IMR-90 (cell line): Measurements from ENCODE around the gene SIPA1L3. TPM values are rescaled to one million over a fixed set of nuclear protein-coding genes. Genes with fewer than 3 reads are reported as not detected.

ENCODE experiments used
- ATAC-seq: fragments of 200-7000 bp; cut with Tn5 transposase; 2 replicates; pipeline ENCODE4 v1.9.1; 2020; ENCODE audit warnings: low read depth, mild to moderate bottlenecking, moderate library complexity
- BruUV-seq: library from RNA; stranded (reverse); fragments of 400-500 nt; replicated peaks from 2 replicates; lab custom pipeline; 2021; lab: Mats Ljungman, UMichigan
- CTCF ChIA-PET: fragments of 300-600 bp; formaldehyde crosslinking; extraction: SDS; loops from one replicate; lab custom pipeline; 2021; ENCODE audit warnings: antibody characterized with exemption; lab: Yijun Ruan, JAX
- POLR2A ChIA-PET: fragments of 300-600 bp; sonication (Branson Sonifier 250); formaldehyde crosslinking; loops from one replicate; lab custom pipeline; 2022; ENCODE audit warnings: antibody characterized with exemption; ENCODE audit not compliant: unreplicated experiment; lab: Charles Lee
- DNase-seq: peaks from one replicate; pipeline ENCODE4 v3.0.0; 2013
- H2AFZ ChIP-seq: replicated peaks from 2 replicates; pipeline ENCODE3; 2013; ENCODE audit warnings: low read length, mild to moderate bottlenecking; ENCODE audit not compliant: poor library complexity
- H2AK5ac ChIP-seq: 2 replicates; pipeline ENCODE4 v1.6.1; 2013; ENCODE audit warnings: low read depth, low read length, inconsistent platforms
- H2AK9ac ChIP-seq: replicated peaks from 2 replicates; pipeline ENCODE3; 2013; ENCODE audit warnings: mild to moderate bottlenecking, low read depth, low read length, moderate library complexity; ENCODE audit not compliant: poor library complexity
- H2BK120ac ChIP-seq: 2 replicates; pipeline ENCODE4 v1.6.1; 2013; ENCODE audit warnings: low read depth, low read length, inconsistent platforms
- H2BK15ac ChIP-seq: 3 replicates; pipeline ENCODE4 v1.6.1; 2013; ENCODE audit warnings: low read depth, low read length, inconsistent platforms
- H2BK20ac ChIP-seq: 2 replicates; pipeline ENCODE4 v1.6.1; 2013; ENCODE audit warnings: low read depth, mild to moderate bottlenecking, inconsistent platforms, low read length, moderate library complexity
- H2BK5ac ChIP-seq: 2 replicates; pipeline ENCODE4 v1.6.1; 2013; ENCODE audit warnings: mild to moderate bottlenecking, low read depth, low read length, inconsistent platforms; ENCODE audit not compliant: poor library complexity, severe bottlenecking
- H3K14ac ChIP-seq: replicated peaks from 2 replicates; pipeline ENCODE4 v1.6.1; 2013; ENCODE audit warnings: low read depth, low read length, inconsistent platforms
- H3K18ac ChIP-seq: 2 replicates; pipeline ENCODE4 v1.6.1; 2013; ENCODE audit warnings: low read depth, low read length, control low read depth
- H3K23ac ChIP-seq: 2 replicates; pipeline ENCODE4 v1.6.1; 2013; ENCODE audit warnings: low read depth, low read length, inconsistent platforms
- H3K27ac ChIP-seq: 2 replicates; pipeline ENCODE4 v1.5.1; 2013; ENCODE audit warnings: mild to moderate bottlenecking, control low read depth, low read length; ENCODE audit not compliant: insufficient read depth
- H3K27me3 ChIP-seq: 2 replicates; pipeline ENCODE4 v1.6.1; 2013; ENCODE audit warnings: low read length; ENCODE audit not compliant: control insufficient read depth, insufficient read depth
- H3K36me3 ChIP-seq: 2 replicates; pipeline ENCODE4 v1.6.1; 2013; ENCODE audit warnings: low read length, mixed read lengths; ENCODE audit not compliant: control insufficient read depth, insufficient read depth
- H3K4ac ChIP-seq: 2 replicates; pipeline ENCODE4 v1.6.1; 2013; ENCODE audit warnings: low read depth, low read length, inconsistent platforms
- H3K4me1 ChIP-seq: 2 replicates; pipeline ENCODE4 v1.6.1; 2013; ENCODE audit warnings: low read length, mixed read lengths; ENCODE audit not compliant: control insufficient read depth, insufficient read depth
- H3K4me2 ChIP-seq: 2 replicates; pipeline ENCODE4 v1.6.1; 2013; ENCODE audit warnings: low read depth, mild to moderate bottlenecking, control low read depth, low read length, moderate library complexity
- H3K4me3 ChIP-seq: 2 replicates; pipeline ENCODE4 v1.5.1; 2013; ENCODE audit warnings: low read depth, mild to moderate bottlenecking, control low read depth, low read length, moderate library complexity; ENCODE audit not compliant: insufficient read depth
- H3K56ac ChIP-seq: 2 replicates; pipeline ENCODE4 v1.6.1; 2013; ENCODE audit warnings: low read length, inconsistent platforms; ENCODE audit not compliant: insufficient read depth; ENCODE audit errors: extremely low read depth
- H3K79me1 ChIP-seq, 2 experiments: 2 replicates each; pipeline ENCODE4 v1.6.1; 2013; ENCODE audit warnings: low read length in 2 of 2, inconsistent platforms in 1 of 2, low read depth in 1 of 2
- H3K9ac ChIP-seq: 2 replicates; pipeline ENCODE4 v1.6.1; 2013; ENCODE audit warnings: low read depth, low read length, control low read depth
- H3K9me1 ChIP-seq: 2 replicates; pipeline ENCODE4 v1.6.1; 2013; ENCODE audit warnings: low read length, inconsistent platforms; ENCODE audit not compliant: insufficient read depth
- H3K9me3 ChIP-seq: 2 replicates; pipeline ENCODE4 v1.6.1; 2013; ENCODE audit warnings: low read length; ENCODE audit not compliant: control insufficient read depth, insufficient read depth
- H4K20me1 ChIP-seq: 2 replicates; pipeline ENCODE4 v1.6.1; 2013; ENCODE audit warnings: low read length, inconsistent platforms; ENCODE audit not compliant: insufficient read depth
- H4K5ac ChIP-seq: 2 replicates; pipeline ENCODE4 v1.6.1; 2013; ENCODE audit warnings: mild to moderate bottlenecking, low read depth, low read length, control low read depth
- H4K8ac ChIP-seq, 2 experiments: 2 replicates each; pipeline ENCODE4 v1.6.1; 2013; ENCODE audit warnings: low read depth in 2 of 2, low read length in 2 of 2, control low read depth in 1 of 2, inconsistent platforms in 1 of 2
- H4K91ac ChIP-seq: 2 replicates; pipeline ENCODE4 v1.6.1; 2013; ENCODE audit warnings: low read depth, low read length, inconsistent platforms; ENCODE audit not compliant: insufficient read depth
- BHLHE40 ChIP-seq: fragments of 150-350 bp; IDR thresholded peaks from 2 replicates; pipeline ENCODE4 v1.6.1; 2016; ENCODE audit warnings: mild to moderate bottlenecking, low read depth, low read length
- CEBPB ChIP-seq: IDR thresholded peaks from 2 replicates; pipeline ENCODE4 v1.6.1; 2012; ENCODE audit warnings: low read depth, low read length, improper control_type of control experiment
- CHD1 ChIP-seq: IDR thresholded peaks from 2 replicates; pipeline ENCODE4 v1.6.1; 2012; ENCODE audit warnings: low read depth, low read length, improper control_type of control experiment
- FOS ChIP-seq: fragments of 150-350 bp; IDR thresholded peaks from 2 replicates; pipeline ENCODE4 v1.6.1; 2016; ENCODE audit warnings: low read depth, low read length
- MAFK ChIP-seq: IDR thresholded peaks from 2 replicates; pipeline ENCODE4 v1.6.1; 2012; ENCODE audit warnings: low read depth, low read length, improper control_type of control experiment
- MAZ ChIP-seq: IDR thresholded peaks from 2 replicates; pipeline ENCODE4 v1.6.1; 2012; ENCODE audit warnings: low read depth, mild to moderate bottlenecking, low read length, improper control_type of control experiment, moderate library complexity, borderline replicate concordance
- NFE2L2 ChIP-seq: fragments of 150-350 bp; IDR thresholded peaks from 2 replicates; pipeline ENCODE4 v1.6.1; 2016; ENCODE audit warnings: low read depth, mild to moderate bottlenecking, low read length
- POLR2A ChIP-seq: IDR thresholded peaks from 2 replicates; pipeline ENCODE4 v1.6.1; 2012; ENCODE audit warnings: mild to moderate bottlenecking, low read depth, low read length
- RAD21 ChIP-seq: IDR thresholded peaks from 2 replicates; pipeline ENCODE4 v1.6.1; 2012; ENCODE audit warnings: low read length, improper control_type of control experiment
- RCOR1 ChIP-seq: IDR thresholded peaks from 2 replicates; pipeline ENCODE4 v1.6.1; 2012; ENCODE audit warnings: mild to moderate bottlenecking, low read length, improper control_type of control experiment; ENCODE audit not compliant: insufficient replicate concordance
- SMC3 ChIP-seq: fragments of 150-350 bp; IDR thresholded peaks from 2 replicates; pipeline ENCODE4 v1.6.1; 2016; ENCODE audit warnings: low read depth, mild to moderate bottlenecking, antibody characterized with exemption, low read length, moderate library complexity
- WGBS, 2 experiments: methylation state at CpG; one replicate each; pipeline versions ENCODE4 v1.1.5 to v1.1.7; 2013; ENCODE audit warnings: missing lambda C conversion rate in 2 of 2; ENCODE audit not compliant: insufficient read length in 1 of 2; ENCODE audit errors: extremely low coverage in 2 of 2; 5-methylcytosine and 5-hydroxymethylcytosine counted together
- dilution Hi-C: fragments of 300-500 bp; cut with HindIII; formaldehyde crosslinking; loops from one replicate; pipeline ENCODE4 v1.14.3; 2018; ENCODE audit warnings: low sequenced_read_pairs; ENCODE audit not compliant: unreplicated experiment
- in situ Hi-C: fragments of 300-500 bp; cut with MboI; formaldehyde crosslinking; loops from 3 replicates; pipeline ENCODE4 v1.14.3; 2019; ENCODE audit warnings: low sequenced_read_pairs, inconsistent platforms, mixed read lengths
- intact Hi-C: fragments of 100-400 bp; cut with micrococcal nuclease; formaldehyde crosslinking; loops from 2 replicates; pipeline ENCODE4 v1.10.0; 2022
- polyA plus RNA-seq, 3 experiments: library from polyadenylated mRNA; depleted of rRNA; stranded (reverse); fragments of >200 nt; gene quantifications; 2 replicates each; pipeline ENCODE4 v1.2.3, GENCODE V29; 2012; ENCODE audit warnings: low replicate concordance in 1 of 3
- total RNA-seq: library from RNA; depleted of rRNA; stranded (reverse); fragments of >200 nt; gene quantifications from 2 replicates; pipeline ENCODE4 v1.2.3, GENCODE V29; 2012
- TF ChIP-seq, protein P1 (sequence below): fragments of 150-350 bp; IDR thresholded peaks from 2 replicates; pipeline ENCODE4 v1.6.1; 2016; ENCODE audit warnings: low read depth, mild to moderate bottlenecking, low read length, moderate library complexity, borderline replicate concordance
- TF ChIP-seq, protein P2 (sequence below): fragments of 150-350 bp; IDR thresholded peaks from 2 replicates; pipeline ENCODE4 v1.6.1; 2017; ENCODE audit warnings: mild to moderate bottlenecking, antibody characterized with exemption, low read length, low read depth

SIPA1L3 gene
- total and polyA plus RNA-seq, 2 of the 4 experiments (the other 2 are of a cell fraction) = 4.1 to 9.4 TPM

DNA sequence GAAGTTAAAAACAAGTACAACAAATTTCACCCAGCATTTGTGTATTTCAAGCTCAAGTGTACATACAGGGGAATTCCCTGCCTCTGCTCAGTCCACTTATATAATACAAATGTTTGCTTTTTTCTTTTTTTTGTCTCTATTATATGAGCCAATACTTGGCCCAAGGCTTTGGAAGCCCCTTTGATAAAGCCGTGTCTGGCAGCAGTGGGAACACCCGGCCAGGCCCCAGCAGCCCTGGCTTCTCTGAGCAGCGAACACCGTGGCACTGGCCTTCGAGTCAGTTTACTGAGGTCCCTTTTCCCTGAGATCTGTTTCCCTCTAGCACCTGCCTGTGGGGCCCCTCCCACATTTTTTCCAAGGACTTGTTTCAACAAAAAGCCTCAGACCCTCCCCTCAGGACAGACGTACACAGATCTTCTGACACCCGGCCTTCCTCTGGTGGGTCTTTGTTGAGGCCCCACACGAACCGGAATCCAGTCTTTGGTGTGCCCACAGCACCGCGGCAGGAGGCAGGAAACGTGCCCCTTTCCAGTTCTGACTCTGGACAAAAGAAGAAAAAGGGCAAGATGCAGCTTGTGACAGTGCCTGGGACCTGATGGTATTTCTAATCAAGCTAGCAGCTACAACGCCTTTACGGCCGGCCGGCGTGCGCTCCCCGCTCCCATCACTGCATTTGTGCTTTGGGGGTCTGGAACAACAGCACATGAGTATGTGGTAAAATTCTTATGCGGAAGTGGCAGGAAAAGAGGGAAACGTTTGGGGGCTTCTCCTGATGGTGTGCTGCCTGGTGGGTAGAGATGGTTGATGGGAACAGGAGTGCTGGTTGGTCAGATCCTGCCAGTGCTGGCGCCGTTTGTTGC, 13.8 kb downstream of the SIPA1L3 start:
- POLR2A ChIA-PET = no interaction called here
- H3K36me3 ChIP-seq = peaks cover 8% of the 10 kb centered on the region
- H3K9me1 ChIP-seq = peaks cover 12% of the 10 kb centered on the region
- H3K18ac ChIP-seq = no peak overlapping the region
- H2AK5ac ChIP-seq = no peak overlapping the region
- H3K14ac ChIP-seq = no peak overlapping the region
- BruUV-seq = no TSS peak
- no peaks in the 10 kb centered on the region for H3K4me1 ChIP-seq
- H4K91ac ChIP-seq = no peak overlapping the region
- no peaks in the 10 kb centered on the region for H3K9me3 ChIP-seq
- no peak overlapping the region for H2AFZ ChIP-seq
- no peak overlapping the region for H2BK5ac ChIP-seq
- in situ Hi-C loops = no loop called here
- DNase-seq = no peak
- no peak overlapping the region for H3K4me3 ChIP-seq
- no peak overlapping the region for H3K4me2 ChIP-seq
- intact Hi-C loops = no loop called here
- H3K23ac ChIP-seq = no peak overlapping the region
- no peak overlapping the region for H2AK9ac ChIP-seq
- dilution Hi-C loops = no loop called here
- H3K79me1 ChIP-seq = peaks cover 25 to 75% of the 10 kb centered on the region in 2 experiments
- no peak overlapping the region for H4K5ac ChIP-seq
- whole genome bisulfite sequencing, 2 experiments = 77% methylated on average over 9 of the region's 23 CpGs; no CpG with 5 or more reads in 1 of the 2 experiments
- no peak for TF ChIP-seq CEBPB
- no peak for TF ChIP-seq SMC3
- no peak for TF ChIP-seq MAFK
- no peak for TF ChIP-seq FOS
- no peak for TF ChIP-seq CHD1
- no peak for TF ChIP-seq MAZ
- TF ChIP-seq RCOR1 = no peak
- TF ChIP-seq, protein P1, sequence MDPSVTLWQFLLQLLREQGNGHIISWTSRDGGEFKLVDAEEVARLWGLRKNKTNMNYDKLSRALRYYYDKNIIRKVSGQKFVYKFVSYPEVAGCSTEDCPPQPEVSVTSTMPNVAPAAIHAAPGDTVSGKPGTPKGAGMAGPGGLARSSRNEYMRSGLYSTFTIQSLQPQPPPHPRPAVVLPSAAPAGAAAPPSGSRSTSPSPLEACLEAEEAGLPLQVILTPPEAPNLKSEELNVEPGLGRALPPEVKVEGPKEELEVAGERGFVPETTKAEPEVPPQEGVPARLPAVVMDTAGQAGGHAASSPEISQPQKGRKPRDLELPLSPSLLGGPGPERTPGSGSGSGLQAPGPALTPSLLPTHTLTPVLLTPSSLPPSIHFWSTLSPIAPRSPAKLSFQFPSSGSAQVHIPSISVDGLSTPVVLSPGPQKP = no peak
- no peak for TF ChIP-seq BHLHE40
- no peak for TF ChIP-seq RAD21
- no peak for TF ChIP-seq POLR2A
- TF ChIP-seq NFE2L2 = no peak
- TF ChIP-seq, protein P2, sequence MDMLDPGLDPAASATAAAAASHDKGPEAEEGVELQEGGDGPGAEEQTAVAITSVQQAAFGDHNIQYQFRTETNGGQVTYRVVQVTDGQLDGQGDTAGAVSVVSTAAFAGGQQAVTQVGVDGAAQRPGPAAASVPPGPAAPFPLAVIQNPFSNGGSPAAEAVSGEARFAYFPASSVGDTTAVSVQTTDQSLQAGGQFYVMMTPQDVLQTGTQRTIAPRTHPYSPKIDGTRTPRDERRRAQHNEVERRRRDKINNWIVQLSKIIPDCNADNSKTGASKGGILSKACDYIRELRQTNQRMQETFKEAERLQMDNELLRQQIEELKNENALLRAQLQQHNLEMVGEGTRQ = no peak
- H3K56ac ChIP-seq = no peak overlapping the region
- H2BK20ac ChIP-seq = no peak overlapping the region
- H4K8ac ChIP-seq = no peak overlapping the region
- no peak for ATAC-seq
- H3K27me3 ChIP-seq = no peaks in the 10 kb centered on the region
- H4K20me1 ChIP-seq = peaks cover 37% of the 10 kb centered on the region
- no peak overlapping the region for H2BK15ac ChIP-seq
- H3K4ac ChIP-seq = no peak overlapping the region
- no peak overlapping the region for H2BK120ac ChIP-seq
- H3K9ac ChIP-seq = no peak overlapping the region
- CTCF ChIA-PET = interaction anchor here (0.6 kb wide), 1 partner anchor 18 kb away, joined by 4 read pairs; no protein-coding TSS in a partner anchor
- H3K27ac ChIP-seq = no peak overlapping the region
